ENCODE results near the gene A3GALT2. TPM values are rescaled to one million over a fixed set of nuclear protein-coding genes. Genes with fewer than 3 reads are reported as not detected.

Gene A3GALT2
- total RNA-seq, 1 donor from 2014 or later = not detected

GRCh38 chr1:33324677-33325575, 4.0 kb upstream of the A3GALT2 start:
- no peak overlapping the region for H3K4me3 ChIP-seq
- peaks cover 23% of the 10 kb centered on the region for H3K4me1 ChIP-seq
- H3K36me3 ChIP-seq = peaks cover 9 to 74% of the 10 kb centered on the region in 2 donors
- TF ChIP-seq CTCF (IDR thresholded peaks at IDR 0.05) (no peak), POLR2A (IDR thresholded peaks at IDR 0.05) (no peak)
- intact Hi-C loops (cut with DNase I) = no loop called here
- no peak overlapping the region for H3K27ac ChIP-seq
- no peak for DNase-seq (ENCODE audit: extremely low spot score in 2 of 2)
- no peaks in the 10 kb centered on the region for H3K27me3 ChIP-seq
- no peaks in the 10 kb centered on the region for H3K9me3 ChIP-seq

GRCh38 chr1:33323663-33324477, 3.0 kb upstream of the A3GALT2 start:
- intact Hi-C loops (cut with DNase I) = no loop called here
- no peaks in the 10 kb centered on the region for H3K9me3 ChIP-seq
- peaks cover 9 to 63% of the 10 kb centered on the region in 2 donors for H3K36me3 ChIP-seq
- no peak for DNase-seq (ENCODE audit: extremely low spot score in 2 of 2)
- H3K4me1 ChIP-seq = peaks cover 20% of the 10 kb centered on the region
- no peak for TF ChIP-seq CTCF (IDR thresholded peaks at IDR 0.05)
- no peak for TF ChIP-seq POLR2A (IDR thresholded peaks at IDR 0.05)
- TF ChIP-seq POLR2AphosphoS5 (IDR thresholded peaks at IDR 0.05; ENCODE audit: insufficient read depth in 1 of 2, low read depth in 1 of 2) = no peak
- no peak overlapping the region for H3K4me3 ChIP-seq
- H3K27ac ChIP-seq = no peak overlapping the region
- no peaks in the 10 kb centered on the region for H3K27me3 ChIP-seq

- no peak overlapping the region for H3K27ac ChIP-seq
- TF ChIP-seq CTCF (IDR thresholded peaks at IDR 0.05) (no peak), POLR2A (IDR thresholded peaks at IDR 0.05) (no peak), POLR2AphosphoS5 (IDR thresholded peaks at IDR 0.05; ENCODE audit: insufficient read depth in 1 of 2, low read depth in 1 of 2) (no peak)
- no peak for DNase-seq (ENCODE audit: extremely low spot score in 2 of 2)
These were observed 2.1 kb upstream of the A3GALT2 start for GRCh38 chr1:33322870-33323585.

GRCh38 chr1:33322109-33322508, 1.2 kb upstream of the A3GALT2 start:
- H3K4me1 ChIP-seq = peaks cover 4% of the 10 kb centered on the region
- H3K27me3 ChIP-seq = no peaks in the 10 kb centered on the region
- H3K9me3 ChIP-seq = no peaks in the 10 kb centered on the region
- TF ChIP-seq POLR2AphosphoS5 (IDR thresholded peaks at IDR 0.05; ENCODE audit: insufficient read depth in 1 of 2, low read depth in 1 of 2) (no peak), POLR2A (IDR thresholded peaks at IDR 0.05) (no peak), CTCF (IDR thresholded peaks at IDR 0.05) (no peak)
- no peak for DNase-seq (ENCODE audit: extremely low spot score in 2 of 2)
- intact Hi-C loops (cut with DNase I) = no loop called here
- H3K27ac ChIP-seq = no peak overlapping the region
- H3K4me3 ChIP-seq = no peak overlapping the region
- peaks cover 9 to 48% of the 10 kb centered on the region in 2 donors for H3K36me3 ChIP-seq

More at GRCh38 chr1:33322870-33323585, 2.1 kb upstream of the A3GALT2 start:
- Histone ChIP-seq H3K4me3 (no peak overlapping the region), H3K4me1 (peaks cover 13% of the 10 kb centered on the region), H3K27me3 (no peaks in the 10 kb centered on the region), H3K36me3 (peaks cover 9 to 55% of the 10 kb centered on the region in 2 donors), H3K9me3 (no peaks in the 10 kb centered on the region)
- intact Hi-C loops (cut with DNase I) = no loop called here

Data from vagina (tissue), 2 donors.